Left lung (tissue), 10 donors: ENCODE measurements around the gene RALB. TPM values are rescaled to one million over a fixed set of nuclear protein-coding genes. Genes with fewer than 3 reads are reported as not detected.

Experiments
- ATAC-seq: fragments of 200-7000 bp; cut with Tn5 transposase; one replicate; pipeline ENCODE4 v1.9.1; 2020; ENCODE audit warnings: moderate library complexity
- DNase-seq, 4 donors: peaks; one replicate each; pipeline ENCODE4 v3.0.0-alpha.2; 2013 to 2020
- H3K27ac ChIP-seq, 2 donors: fragments of 200-600 bp; sonication (generic) in 1 of 2; one replicate each; pipeline versions ENCODE4 v1.5.0 to v1.8.0; 2020 to 2021
- H3K27me3 ChIP-seq, 2 donors: fragments of 200-600 bp; sonication (generic) in 1 of 2; one replicate each; pipeline versions ENCODE4 v1.5.0 to v1.8.0; 2020 to 2021
- H3K36me3 ChIP-seq, 2 donors: fragments of 200-600 bp; sonication (generic) in 1 of 2; one replicate each; pipeline versions ENCODE4 v1.5.0 to v1.8.0; 2020 to 2021
- H3K4me1 ChIP-seq, 2 donors: fragments of 200-600 bp; one replicate each; pipeline ENCODE4 v1.8.0; 2021
- H3K4me3 ChIP-seq, 2 donors: fragments of 200-600 bp; sonication (generic) in 1 of 2; one replicate each; pipeline versions ENCODE4 v1.5.0 to v1.8.0; 2020 to 2021; ENCODE audit warnings: mild to moderate bottlenecking in 1 of 2
- H3K9me3 ChIP-seq, 2 donors: fragments of 200-600 bp; sonication (generic) in 1 of 2; one replicate each; pipeline versions ENCODE4 v1.5.0 to v1.8.0; 2020 to 2021
- CTCF ChIP-seq, 2 donors: fragments of 200-600 bp; sonication (generic) in 1 of 2; IDR thresholded peaks; one replicate each; pipeline versions ENCODE4 v1.5.0 to v1.8.0; 2021; ENCODE audit warnings: antibody characterized with exemption in 2 of 2
- intact Hi-C, 2 donors: fragments of 100-400 bp; cut with DNase I; formaldehyde crosslinking; loops; one replicate each; pipeline versions ENCODE4 v1.11.2 to v1.14.2; 2022
- polyA plus RNA-seq, 6 donors: library from polyadenylated mRNA; unstranded; fragments of 120-200 nt; gene quantifications; one replicate each; pipeline ENCODE4 v1.2.1, GENCODE V29; 2013; ENCODE audit not compliant: insufficient read length in 6 of 6
- total RNA-seq, 2 donors: library from RNA; stranded (reverse); fragmentation: NEBNext Ultra II Directional; extraction: Animal tissue kit (Norgen Biotek cat#: 25700); gene quantifications; one replicate each; pipeline ENCODE4 v1.2.1, GENCODE V29; 2021
- donor health status: DM: no; HTN: yes; CAD: no.
- donor health status: DM: no; HTN: no; CAD: no.

Gene RALB
- total and polyA plus RNA-seq, 8 donors, result 50.5 to 143 (median 112) TPM

GRCh38 chr2:120299004-120299403 lies 46.4 kb downstream of the RALB start:
- Histone ChIP-seq H3K4me1 (no peaks in the 10 kb centered on the region), H3K36me3 (peaks cover 0 to 98% of the 10 kb centered on the region in 2 donors), H3K9me3 (no peaks in the 10 kb centered on the region), H3K4me3 (no peak overlapping the region), H3K27me3 (no peaks in the 10 kb centered on the region), H3K27ac (no peak overlapping the region)
- ATAC-seq (no peak), DNase-seq (no peak)
- intact Hi-C loops, result no loop called here
- TF ChIP-seq CTCF (IDR thresholded peaks at IDR 0.05), result no peak

- intact Hi-C loops, result no loop called here
- H3K27ac ChIP-seq, result no peak overlapping the region
- TF ChIP-seq CTCF (IDR thresholded peaks at IDR 0.05), result no peak
- H3K4me1 ChIP-seq, result no peaks in the 10 kb centered on the region
- peaks cover 0 to 97% of the 10 kb centered on the region in 2 donors for H3K36me3 ChIP-seq
- no peaks in the 10 kb centered on the region for H3K9me3 ChIP-seq
- no peaks in the 10 kb centered on the region for H3K27me3 ChIP-seq
- DNase-seq (no peak), ATAC-seq (no peak)
- H3K4me3 ChIP-seq, result no peak overlapping the region
These were observed 46.9 kb downstream of the RALB start for GRCh38 chr2:120299561-120299960.

- intact Hi-C loops, result no loop called here
- no peak for ATAC-seq
- H3K36me3 ChIP-seq, result peaks cover 0 to 91% of the 10 kb centered on the region in 2 donors
These were observed 47.7 kb downstream of the RALB start for GRCh38 chr2:120300385-120300784.

GRCh38 chr2:120301284-120301683 lies 48.6 kb downstream of the RALB start:
- no peaks in the 10 kb centered on the region for H3K9me3 ChIP-seq
- ATAC-seq (no peak), DNase-seq (no peak)
- intact Hi-C loops, result no loop called here
- H3K27ac ChIP-seq, result no peak overlapping the region
- H3K27me3 ChIP-seq, result no peaks in the 10 kb centered on the region
- TF ChIP-seq CTCF (IDR thresholded peaks at IDR 0.05), result no peak
- H3K4me1 ChIP-seq, result peaks cover 0 to 11% of the 10 kb centered on the region in 2 donors
- H3K4me3 ChIP-seq, result no peak overlapping the region
- H3K36me3 ChIP-seq, result peaks cover 0 to 90% of the 10 kb centered on the region in 2 donors

More at GRCh38 chr2:120300385-120300784, 47.7 kb downstream of the RALB start:
- Histone ChIP-seq H3K27ac (no peak overlapping the region), H3K9me3 (no peaks in the 10 kb centered on the region), H3K4me3 (no peak overlapping the region), H3K27me3 (no peaks in the 10 kb centered on the region), H3K4me1 (peaks cover 0 to 2% of the 10 kb centered on the region in 2 donors)
- DNase-seq, result no peak
- TF ChIP-seq CTCF (IDR thresholded peaks at IDR 0.05), result no peak

- H3K27me3 ChIP-seq, result no peaks in the 10 kb centered on the region
- peaks cover 0 to 11% of the 10 kb centered on the region in 2 donors for H3K4me1 ChIP-seq
- no peaks in the 10 kb centered on the region for H3K9me3 ChIP-seq
- no peak for ATAC-seq
- H3K36me3 ChIP-seq, result peaks cover 0 to 80% of the 10 kb centered on the region in 2 donors
- DNase-seq, result no peak
- H3K4me3 ChIP-seq, result no peak overlapping the region
- TF ChIP-seq CTCF (IDR thresholded peaks at IDR 0.05), result no peak
- no peak overlapping the region for H3K27ac ChIP-seq
- intact Hi-C loops, result no loop called here
These were observed 49.6 kb downstream of the RALB start for GRCh38 chr2:120302301-120302700.
